Measurements from ENCODE around the gene ERCC3.

Gene ERCC3

DNA sequence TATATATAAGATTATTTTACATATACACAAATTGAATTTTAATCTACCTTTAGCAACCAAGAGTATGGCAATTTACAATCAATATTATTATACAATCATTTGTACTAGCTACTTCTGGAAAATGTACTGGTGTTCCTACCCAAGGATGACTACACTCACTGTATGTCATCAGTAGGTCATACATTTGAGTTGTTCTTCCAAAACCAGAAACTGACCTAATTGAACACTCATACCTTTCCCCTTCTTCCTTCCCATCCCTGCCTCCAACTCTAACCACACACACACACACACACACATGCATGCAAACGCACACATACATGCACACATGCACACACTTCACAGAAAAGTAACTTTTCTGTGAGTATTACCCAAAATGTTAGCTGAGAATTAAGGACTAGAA, 8.2 kb upstream of the ERCC3 start:
- ATAC-seq = no peak
- TF ChIP-seq ZNF565 (CRISPR knock-in tag; conservative IDR thresholded peaks at IDR 0.05; ENCODE audit: low read depth) (no peak), SNAI2 (CRISPR knock-in tag; IDR thresholded peaks at IDR 0.05) (no peak)

DNA sequence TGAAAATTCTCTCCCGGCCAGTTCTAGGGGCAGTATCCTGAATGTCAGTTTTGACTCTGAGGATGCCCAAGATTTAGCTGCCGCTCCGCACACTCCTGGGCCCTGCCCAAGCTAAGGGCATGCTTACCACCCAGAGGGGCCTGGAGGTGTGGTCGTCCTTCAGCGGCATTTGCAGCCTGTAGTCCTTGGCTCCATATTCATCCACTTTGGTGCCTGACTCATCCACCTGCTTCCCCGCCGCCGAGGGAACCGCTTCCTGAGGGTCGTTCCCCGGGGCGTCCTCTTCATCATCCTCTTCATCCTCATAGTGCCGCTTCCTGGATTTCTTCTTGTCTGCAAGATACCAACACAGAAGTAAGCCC, 577 bp downstream of the ERCC3 start:
- ATAC-seq = peak; percentile 29
- TF ChIP-seq GLIS3 (CRISPR knock-in tag; IDR thresholded peaks at IDR 0.05) (no peak), CSDC2 (CRISPR knock-in tag; IDR thresholded peaks at IDR 0.05) (no peak), ARNTL (CRISPR knock-in tag; IDR thresholded peaks at IDR 0.05; ENCODE audit: borderline replicate concordance, low read depth) (no peak)

DNA sequence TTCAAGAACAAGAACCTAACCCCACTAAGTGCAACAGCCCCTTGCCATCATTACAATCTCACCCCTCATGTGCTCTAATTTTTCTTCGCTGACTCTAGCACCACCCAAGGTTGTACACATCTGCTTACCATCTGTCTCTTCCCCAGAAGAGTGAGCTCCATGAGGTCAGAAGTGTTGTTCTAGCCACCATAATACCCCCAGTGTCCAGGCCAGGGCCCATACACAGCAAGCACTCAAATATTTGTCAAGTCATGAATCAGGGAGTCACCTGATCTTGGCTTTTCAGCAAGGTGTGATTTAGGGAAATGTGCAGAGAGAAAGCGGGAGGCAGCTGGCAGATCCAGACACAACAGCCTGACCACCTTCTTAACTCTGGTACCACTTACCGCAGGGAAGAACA, 5.7 kb downstream of the ERCC3 start:
- ATAC-seq = no peak
- no peak for TF ChIP-seq PATZ1 (CRISPR knock-in tag; IDR thresholded peaks at IDR 0.05; ENCODE audit: borderline replicate concordance)
- no peak for TF ChIP-seq ZNF8 (CRISPR knock-in tag; IDR thresholded peaks at IDR 0.05)
- no peak for TF ChIP-seq ISL1 (CRISPR knock-in tag; IDR thresholded peaks at IDR 0.05)
- no peak for TF ChIP-seq ZFP3 (CRISPR knock-in tag; IDR thresholded peaks at IDR 0.05)
- TF ChIP-seq, protein P1, sequence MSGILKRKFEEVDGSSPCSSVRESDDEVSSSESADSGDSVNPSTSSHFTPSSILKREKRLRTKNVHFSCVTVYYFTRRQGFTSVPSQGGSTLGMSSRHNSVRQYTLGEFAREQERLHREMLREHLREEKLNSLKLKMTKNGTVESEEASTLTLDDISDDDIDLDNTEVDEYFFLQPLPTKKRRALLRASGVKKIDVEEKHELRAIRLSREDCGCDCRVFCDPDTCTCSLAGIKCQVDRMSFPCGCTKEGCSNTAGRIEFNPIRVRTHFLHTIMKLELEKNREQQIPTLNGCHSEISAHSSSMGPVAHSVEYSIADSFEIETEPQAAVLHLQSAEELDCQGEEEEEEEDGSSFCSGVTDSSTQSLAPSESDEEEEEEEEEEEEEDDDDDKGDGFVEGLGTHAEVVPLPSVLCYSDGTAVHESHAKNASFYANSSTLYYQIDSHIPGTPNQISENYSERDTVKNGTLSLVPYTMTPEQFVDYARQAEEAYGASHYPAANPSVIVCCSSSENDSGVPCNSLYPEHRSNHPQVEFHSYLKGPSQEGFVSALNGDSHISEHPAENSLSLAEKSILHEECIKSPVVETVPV (CRISPR knock-in tag; IDR thresholded peaks at IDR 0.05) = no peak
- TF ChIP-seq BACH2 (CRISPR knock-in tag; IDR thresholded peaks at IDR 0.05; ENCODE audit: borderline replicate concordance) = no peak
- no peak for TF ChIP-seq ARNTL (CRISPR knock-in tag; IDR thresholded peaks at IDR 0.05; ENCODE audit: borderline replicate concordance, low read depth)
- no peak for TF ChIP-seq SNAI2 (CRISPR knock-in tag; IDR thresholded peaks at IDR 0.05)
- TF ChIP-seq ZNF565 (CRISPR knock-in tag; conservative IDR thresholded peaks at IDR 0.05; ENCODE audit: low read depth) = no peak
- no peak for TF ChIP-seq RARB (CRISPR knock-in tag; IDR thresholded peaks at IDR 0.05)
- TF ChIP-seq CSDC2 (CRISPR knock-in tag; IDR thresholded peaks at IDR 0.05) = no peak
- no peak for TF ChIP-seq TSHZ2 (CRISPR knock-in tag; IDR thresholded peaks at IDR 0.05)
- TF ChIP-seq, protein P2, sequence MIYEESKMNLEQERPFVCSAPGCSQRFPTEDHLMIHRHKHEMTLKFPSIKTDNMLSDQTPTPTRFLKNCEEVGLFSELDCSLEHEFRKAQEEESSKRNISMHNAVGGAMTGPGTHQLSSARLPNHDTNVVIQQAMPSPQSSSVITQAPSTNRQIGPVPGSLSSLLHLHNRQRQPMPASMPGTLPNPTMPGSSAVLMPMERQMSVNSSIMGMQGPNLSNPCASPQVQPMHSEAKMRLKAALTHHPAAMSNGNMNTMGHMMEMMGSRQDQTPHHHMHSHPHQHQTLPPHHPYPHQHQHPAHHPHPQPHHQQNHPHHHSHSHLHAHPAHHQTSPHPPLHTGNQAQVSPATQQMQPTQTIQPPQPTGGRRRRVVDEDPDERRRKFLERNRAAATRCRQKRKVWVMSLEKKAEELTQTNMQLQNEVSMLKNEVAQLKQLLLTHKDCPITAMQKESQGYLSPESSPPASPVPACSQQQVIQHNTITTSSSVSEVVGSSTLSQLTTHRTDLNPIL (CRISPR knock-in tag; IDR thresholded peaks at IDR 0.05; ENCODE audit: low read depth) = no peak
- no peak for TF ChIP-seq ZC3H10 (CRISPR knock-in tag; IDR thresholded peaks at IDR 0.05)
- TF ChIP-seq TCF4 (CRISPR knock-in tag; IDR thresholded peaks at IDR 0.05; ENCODE audit: borderline replicate concordance) = no peak
- no peak for TF ChIP-seq OSR1 (CRISPR knock-in tag; IDR thresholded peaks at IDR 0.05)
- no peak for TF ChIP-seq GLIS3 (CRISPR knock-in tag; IDR thresholded peaks at IDR 0.05)
- no peak for TF ChIP-seq POU6F1 (CRISPR knock-in tag; IDR thresholded peaks at IDR 0.05; ENCODE audit: borderline replicate concordance, low read depth)
- TF ChIP-seq ZFP30 (CRISPR knock-in tag; IDR thresholded peaks at IDR 0.05) = no peak

- no peak for ATAC-seq
- TF ChIP-seq TCF4 (CRISPR knock-in tag; IDR thresholded peaks at IDR 0.05; ENCODE audit: borderline replicate concordance) (no peak), TSHZ2 (CRISPR knock-in tag; IDR thresholded peaks at IDR 0.05) (no peak), ZFP30 (CRISPR knock-in tag; IDR thresholded peaks at IDR 0.05) (no peak), GLIS3 (CRISPR knock-in tag; IDR thresholded peaks at IDR 0.05) (no peak), POU6F1 (CRISPR knock-in tag; IDR thresholded peaks at IDR 0.05; ENCODE audit: borderline replicate concordance, low read depth) (no peak), CSDC2 (CRISPR knock-in tag; IDR thresholded peaks at IDR 0.05) (no peak), ISL1 (CRISPR knock-in tag; IDR thresholded peaks at IDR 0.05) (no peak), ZNF8 (CRISPR knock-in tag; IDR thresholded peaks at IDR 0.05) (peak; percentile 99), PPARA (CRISPR knock-in tag; IDR thresholded peaks at IDR 0.05; ENCODE audit: borderline replicate concordance) (no peak)
- TF ChIP-seq, protein P2 (CRISPR knock-in tag; IDR thresholded peaks at IDR 0.05; ENCODE audit: low read depth) = no peak
Measured at GRCh38 chr2:127283275-127283674, 10.7 kb downstream of the ERCC3 start.
